A673 (cell line): ENCODE results near the gene NEXMIF. TPM values are rescaled to one million over a fixed set of nuclear protein-coding genes. Genes with fewer than 3 reads are reported as not detected.

Experiments used
- BruUV-seq: library from RNA; stranded (reverse); fragments of 400-500 nt; replicated peaks from 2 replicates; lab custom pipeline; 2021; lab: Mats Ljungman, UMichigan
- CTCF ChIA-PET: fragments of 300-600 bp; sonication (Branson Sonifier 250); formaldehyde crosslinking; loops from one replicate; lab custom pipeline; 2022; ENCODE audit warnings: antibody characterized with exemption; lab: Charles Lee
- POLR2A ChIA-PET: fragments of 300-600 bp; sonication (Branson Sonifier 250); formaldehyde crosslinking; loops from one replicate; lab custom pipeline; 2022; ENCODE audit warnings: antibody characterized with exemption; ENCODE audit not compliant: low non-redundant PET; lab: Charles Lee
- DNase-seq: peaks from one replicate; pipeline ENCODE4 v3.0.0-alpha.2; 2015; ENCODE audit warnings: low spot score
- H3K27ac ChIP-seq: fragments of 200-600 bp; sonication (generic); 2 replicates; pipeline ENCODE4 v1.5.1; 2016; ENCODE audit warnings: mixed run types, low read depth, mild to moderate bottlenecking, mixed read lengths, antibody characterized with exemption, low read length; ENCODE audit not compliant: poor library complexity, severe bottlenecking
- H3K27me3 ChIP-seq: fragments of 200-600 bp; sonication (generic); replicated peaks from 2 replicates; pipeline ENCODE4 v1.6.1; 2017; ENCODE audit warnings: mixed run types, low read depth, mild to moderate bottlenecking, mixed read lengths, antibody characterized with exemption, low read length; ENCODE audit not compliant: insufficient read depth, poor library complexity
- H3K36me3 ChIP-seq: fragments of 200-600 bp; sonication (generic); 2 replicates; pipeline ENCODE4 v1.6.1; 2016; ENCODE audit warnings: mixed run types, mild to moderate bottlenecking, mixed read lengths, antibody characterized with exemption, low read length; ENCODE audit not compliant: insufficient read depth, poor library complexity, severe bottlenecking
- H3K4me1 ChIP-seq: fragments of 200-600 bp; sonication (generic); 2 replicates; pipeline ENCODE4 v1.6.1; 2017; ENCODE audit warnings: mixed run types, mild to moderate bottlenecking, mixed read lengths, antibody characterized with exemption, low read length; ENCODE audit not compliant: insufficient read depth, poor library complexity, severe bottlenecking
- H3K4me3 ChIP-seq: fragments of 200-600 bp; sonication (generic); 2 replicates; pipeline ENCODE4 v1.5.1; 2016; ENCODE audit warnings: low read depth, mixed run types, mild to moderate bottlenecking, mixed read lengths, low read length; ENCODE audit not compliant: poor library complexity, severe bottlenecking
- H3K9me3 ChIP-seq: fragments of 200-600 bp; sonication (generic); 2 replicates; pipeline ENCODE4 v1.6.1; 2016; ENCODE audit warnings: mixed run types, low read depth, mild to moderate bottlenecking, mixed read lengths, antibody characterized with exemption, low read length; ENCODE audit not compliant: poor library complexity, severe bottlenecking
- CTCF ChIP-seq: fragments of 300-800, 200-600 bp; sonication (generic); conservative IDR thresholded peaks from 2 replicates; pipeline ENCODE4 v1.5.1; 2017; ENCODE audit warnings: low read depth, mild to moderate bottlenecking, antibody characterized with exemption, low read length, moderate library complexity, mixed read lengths
- EZH2 ChIP-seq: fragments of 200-600 bp; sonication (generic); IDR thresholded peaks from 2 replicates; pipeline ENCODE4 v1.6.1; 2017; ENCODE audit warnings: borderline replicate concordance, low read depth, mild to moderate bottlenecking, mixed read lengths, antibody characterized with exemption, low read length; ENCODE audit not compliant: poor library complexity, severe bottlenecking
- intact Hi-C: fragments of 100-400 bp; cut with micrococcal nuclease; formaldehyde crosslinking; loops from one replicate; pipeline ENCODE4 v1.10.0; 2022; ENCODE audit not compliant: unreplicated experiment
- total RNA-seq: library from RNA; stranded (reverse); gene quantifications from 2 replicates; pipeline ENCODE4 v1.2.3, GENCODE V29; 2021

The NEXMIF gene
- total RNA-seq, 1 experiment from 2014 or later, result 0.28 TPM

GRCh38 chrX:74800062-74800461 is 125.2 kb downstream of the NEXMIF start:
- no peaks in the 10 kb centered on the region for H3K27me3 ChIP-seq
- TF ChIP-seq EZH2 (no peak), CTCF (no peak)
- intact Hi-C loops, result no loop called here
- no TSS peak for BruUV-seq
- H3K36me3 ChIP-seq, result no peaks in the 10 kb centered on the region
- no peak for DNase-seq
- H3K4me3 ChIP-seq, result no peak overlapping the region
- no peak overlapping the region for H3K27ac ChIP-seq
- H3K9me3 ChIP-seq, result no peaks in the 10 kb centered on the region
- H3K4me1 ChIP-seq, result no peaks in the 10 kb centered on the region
- ChIA-PET POLR2A (no interaction called here), CTCF (no interaction called here)

GRCh38 chrX:74797338-74797887 is 127.8 kb downstream of the NEXMIF start:
- Histone ChIP-seq H3K27me3 (no peaks in the 10 kb centered on the region), H3K4me1 (no peaks in the 10 kb centered on the region), H3K36me3 (no peaks in the 10 kb centered on the region), H3K9me3 (no peaks in the 10 kb centered on the region), H3K4me3 (no peak overlapping the region), H3K27ac (no peak overlapping the region)
- DNase-seq, result no peak
- POLR2A ChIA-PET, result no interaction called here
- CTCF ChIA-PET, result no interaction called here
- intact Hi-C loops, result no loop called here
- BruUV-seq, result no TSS peak
- no peak for TF ChIP-seq CTCF
- no peak for TF ChIP-seq EZH2

DNA sequence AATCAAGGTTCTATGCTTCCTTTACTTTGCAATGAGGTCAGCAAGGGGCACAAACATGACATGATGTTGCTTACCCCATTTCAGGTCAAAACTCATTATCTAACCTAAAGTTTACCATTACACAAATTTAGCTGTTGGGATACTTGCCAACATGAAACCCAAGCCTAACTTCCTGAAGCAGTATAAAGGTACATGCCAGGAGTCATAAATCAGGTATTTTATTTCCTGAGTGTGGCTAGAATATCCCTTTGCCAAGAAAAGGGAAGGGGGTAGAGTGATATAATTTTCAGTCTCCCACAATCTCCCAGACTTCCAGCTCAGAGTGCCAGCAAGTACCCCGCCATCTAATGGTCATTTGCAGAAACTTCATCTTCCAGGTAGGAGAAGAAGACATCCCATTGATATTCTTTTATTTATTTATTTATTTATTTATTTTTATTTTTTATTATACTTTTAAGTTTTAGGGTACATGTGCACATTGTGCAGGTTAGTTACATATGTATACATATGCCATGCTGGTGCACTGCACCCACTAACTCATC is 136.6 kb downstream of the NEXMIF start:
- TF ChIP-seq EZH2 (no peak), CTCF (0 out of 2 replicates have a peak, but pooled peaks have one; percentile 18)
- H3K36me3 ChIP-seq, result no peaks in the 10 kb centered on the region
- H3K27ac ChIP-seq, result no peak overlapping the region
- no peaks in the 10 kb centered on the region for H3K9me3 ChIP-seq
- no peak overlapping the region for H3K4me3 ChIP-seq
- DNase-seq, result peak; percentile 6
- POLR2A ChIA-PET, result no interaction called here
- H3K4me1 ChIP-seq, result no peaks in the 10 kb centered on the region
- H3K27me3 ChIP-seq, result no peaks in the 10 kb centered on the region
- BruUV-seq, result no TSS peak
- CTCF ChIA-PET, result no interaction called here
- intact Hi-C loops, result no loop called here
